HG02840 (cell line): ENCODE measurements around the gene GPR143.
A peak's percentile ranks its signal among the peaks of the same experiment; 100 is the strongest.

Source experiments
- ATAC-seq: cut with Tn5 transposase; IDR thresholded peaks from one replicate; pipeline ENCODE4 v1.9.1; 2021; ENCODE audit warnings: mild to moderate bottlenecking, moderate library complexity, moderate number of reproducible peaks; ENCODE audit not compliant: unreplicated experiment, low FRiP score

Gene GPR143

GRCh38 chrX:9710332-9710731, 55.3 kb downstream of the GPR143 start:
- ATAC-seq = no peak

GRCh38 chrX:9708923-9709553, 56.6 kb downstream of the GPR143 start:
- peak; percentile 67 for ATAC-seq

GRCh38 chrX:9708086-9708485, 57.6 kb downstream of the GPR143 start:
- no peak for ATAC-seq

GRCh38 chrX:9707306-9708033, 58.2 kb downstream of the GPR143 start:
- no peak for ATAC-seq

GRCh38 chrX:9706421-9706820, 59.2 kb downstream of the GPR143 start:
- ATAC-seq = no peak

- ATAC-seq = no peak
Measured at GRCh38 chrX:9704876-9705465, 60.7 kb downstream of the GPR143 start.

- no peak for ATAC-seq
Measured at GRCh38 chrX:9703406-9703805, 62.2 kb downstream of the GPR143 start.

- no peak for ATAC-seq
Measured at GRCh38 chrX:9701790-9702189, 63.9 kb downstream of the GPR143 start.

GRCh38 chrX:9700555-9700954, 65.1 kb downstream of the GPR143 start:
- no peak for ATAC-seq

- no peak for ATAC-seq
Measured at GRCh38 chrX:9698576-9698975, 67.1 kb downstream of the GPR143 start.

- ATAC-seq = no peak
Measured at GRCh38 chrX:9693307-9694001, 72.2 kb downstream of the GPR143 start.

- no peak for ATAC-seq
Measured at GRCh38 chrX:9690046-9690445, 75.6 kb downstream of the GPR143 start.

GRCh38 chrX:9688833-9689232, 76.8 kb downstream of the GPR143 start:
- no peak for ATAC-seq

GRCh38 chrX:9687899-9688298, 77.7 kb downstream of the GPR143 start:
- no peak for ATAC-seq

GRCh38 chrX:9683350-9683749, 82.3 kb downstream of the GPR143 start:
- no peak for ATAC-seq

- ATAC-seq = no peak
Measured at GRCh38 chrX:9682861-9683260, 82.8 kb downstream of the GPR143 start.

- no peak for ATAC-seq
Measured at GRCh38 chrX:9682456-9682855, 83.2 kb downstream of the GPR143 start.

- ATAC-seq = no peak
Measured at GRCh38 chrX:9681422-9681821, 84.2 kb downstream of the GPR143 start.

- ATAC-seq = no peak
Measured at GRCh38 chrX:9681011-9681410, 84.6 kb downstream of the GPR143 start.

- no peak for ATAC-seq
Measured at GRCh38 chrX:9678215-9678965, 87.3 kb downstream of the GPR143 start.
